ENCODE measurements around the gene BCO2. TPM values are rescaled to one million over a fixed set of nuclear protein-coding genes. Genes with fewer than 3 reads are reported as not detected.
A peak's percentile ranks its signal among the peaks of the same experiment; 100 is the strongest.
"Not testable (repeated sequence)": the region's sequence is repeated elsewhere in the genome, so short reads cannot be mapped to it uniquely, and the experiment has no call there.

BCO2 gene
- polyA plus RNA-seq, 1 donor from 2014 or later: 0.30 TPM

GRCh38 chr11:112161012-112161411 lies 14.3 kb upstream of the BCO2 start:
- Mint-ChIP-seq H3K9me3 (peaks cover 0 to 1% (median 0%) of the 10 kb centered on the region in 3 donors), H3K27me3 (peaks cover 11% of the 10 kb centered on the region), H3K4me1 (peaks cover 0 to 7% (median 0%) of the 10 kb centered on the region in 3 donors), H3K27ac (no peak overlapping the region), H3K4me3 (no peak overlapping the region), H3K36me3 (no peaks in the 10 kb centered on the region)

- not testable (repeated sequence) for H3K4me1 Mint-ChIP-seq, H3K9me3 Mint-ChIP-seq, H3K4me3 Mint-ChIP-seq, H3K36me3 Mint-ChIP-seq
- peak overlapping the region in 1 of 3 donors; percentile 69 for H3K27ac Mint-ChIP-seq
- H3K27me3 Mint-ChIP-seq: peaks cover 11% of the 10 kb centered on the region
Observed at GRCh38 chr11:112162200-112162599, 13.1 kb upstream of the BCO2 start.

- Mint-ChIP-seq H3K4me1 (peaks cover 0 to 7% (median 0%) of the 10 kb centered on the region in 3 donors), H3K27ac (peak overlapping the region in 1 of 3 donors; percentile 69), H3K9me3 (peaks cover 0 to 2% (median 1%) of the 10 kb centered on the region in 3 donors), H3K4me3 (peak overlapping the region in 1 of 4 donors; percentile 22), H3K36me3 (no peaks in the 10 kb centered on the region), H3K27me3 (peaks cover 15% of the 10 kb centered on the region)
Observed at GRCh38 chr11:112162761-112163546, 12.4 kb upstream of the BCO2 start.

GRCh38 chr11:112163875-112164685 lies 11.2 kb upstream of the BCO2 start, which contains the start of gene IL18:
IL18 (minus strand) TSS chr11:112164094; CDS start chr11:112155053, 9,041 bp downstream.
- Mint-ChIP-seq H3K9me3 (peaks cover 0 to 2% (median 1%) of the 10 kb centered on the region in 3 donors), H3K27ac (peak within 1 kb of the TSS in 1 of 3 donors; percentile 25), H3K4me3 (peak within 1 kb of the TSS in 3 of 4 donors; percentile 44 to 85 (median 44)), H3K4me1 (peaks cover 0 to 5% (median 0%) of the 10 kb centered on the region in 3 donors), H3K36me3 (no peaks in the 10 kb centered on the region), H3K27me3 (peaks cover 15% of the 10 kb centered on the region)

GRCh38 chr11:112165049-112165448 lies 10.3 kb upstream of the BCO2 start:
- Mint-ChIP-seq H3K9me3 (peaks cover 0 to 2% (median 1%) of the 10 kb centered on the region in 3 donors), H3K4me3 (no peak overlapping the region), H3K27ac (no peak overlapping the region), H3K4me1 (peaks cover 0 to 2% (median 0%) of the 10 kb centered on the region in 3 donors), H3K27me3 (peaks cover 15% of the 10 kb centered on the region), H3K36me3 (no peaks in the 10 kb centered on the region)

- Mint-ChIP-seq H3K4me3 (no peak overlapping the region), H3K9me3 (peaks cover 0 to 2% (median 1%) of the 10 kb centered on the region in 3 donors), H3K36me3 (no peaks in the 10 kb centered on the region), H3K27ac (no peak overlapping the region), H3K4me1 (peaks cover 0 to 2% (median 0%) of the 10 kb centered on the region in 3 donors), H3K27me3 (peaks cover 15% of the 10 kb centered on the region)
Observed at GRCh38 chr11:112166562-112166961, 8.8 kb upstream of the BCO2 start.

- H3K27me3 Mint-ChIP-seq: peaks cover 13% of the 10 kb centered on the region
- H3K4me1 Mint-ChIP-seq: peaks cover 0 to 2% (median 0%) of the 10 kb centered on the region in 3 donors
- no peaks in the 10 kb centered on the region for H3K36me3 Mint-ChIP-seq
- peaks cover 0 to 2% (median 0%) of the 10 kb centered on the region in 3 donors for H3K9me3 Mint-ChIP-seq
- H3K27ac Mint-ChIP-seq: no peak within 1 kb of the TSS
- H3K4me3 Mint-ChIP-seq: no peak within 1 kb of the TSS
Observed at GRCh38 chr11:112167145-112167544, 8.2 kb upstream of the BCO2 start, which contains the start of gene TEX12. TEX12 (plus strand) TSS chr11:112167372; CDS start chr11:112169269, 1,897 bp downstream.

- H3K36me3 Mint-ChIP-seq: peaks cover 2% of the 10 kb centered on the region
- peaks cover 7 to 10% (median 9%) of the 10 kb centered on the region in 3 donors for H3K4me1 Mint-ChIP-seq
- no peak overlapping the region for H3K4me3 Mint-ChIP-seq
- no peak overlapping the region for H3K27ac Mint-ChIP-seq
- peaks cover 7% of the 10 kb centered on the region for H3K27me3 Mint-ChIP-seq
- H3K9me3 Mint-ChIP-seq: no peaks in the 10 kb centered on the region
Observed at GRCh38 chr11:112172362-112172994, 2.8 kb upstream of the BCO2 start.

GRCh38 chr11:112173152-112173551 lies 2.2 kb upstream of the BCO2 start:
- H3K9me3 Mint-ChIP-seq: no peaks in the 10 kb centered on the region
- peaks cover 6% of the 10 kb centered on the region for H3K27me3 Mint-ChIP-seq
- peaks cover 2% of the 10 kb centered on the region for H3K36me3 Mint-ChIP-seq
- no peak overlapping the region for H3K27ac Mint-ChIP-seq
- H3K4me3 Mint-ChIP-seq: no peak overlapping the region
- H3K4me1 Mint-ChIP-seq: peaks cover 7 to 11% (median 10%) of the 10 kb centered on the region in 3 donors

GRCh38 chr11:112175599-112175952 lies 264 bp downstream of the BCO2 start:
- H3K27ac Mint-ChIP-seq: no peak overlapping the region
- H3K36me3 Mint-ChIP-seq: peaks cover 2% of the 10 kb centered on the region
- peaks cover 19 to 24% (median 22%) of the 10 kb centered on the region in 3 donors for H3K4me1 Mint-ChIP-seq
- peaks cover 6% of the 10 kb centered on the region for H3K27me3 Mint-ChIP-seq
- H3K9me3 Mint-ChIP-seq: no peaks in the 10 kb centered on the region
- H3K4me3 Mint-ChIP-seq: peak overlapping the region in 1 of 4 donors; percentile 46

GRCh38 chr11:112176077-112176476 lies 765 bp downstream of the BCO2 start:
- Mint-ChIP-seq H3K36me3 (peaks cover 2% of the 10 kb centered on the region), H3K4me1 (peaks cover 19 to 24% (median 22%) of the 10 kb centered on the region in 3 donors), H3K27ac (no peak overlapping the region), H3K27me3 (peaks cover 6% of the 10 kb centered on the region), H3K9me3 (no peaks in the 10 kb centered on the region), H3K4me3 (no peak overlapping the region)

GRCh38 chr11:112177589-112177988 lies 2.3 kb downstream of the BCO2 start:
- H3K27me3 Mint-ChIP-seq: peaks cover 6% of the 10 kb centered on the region
- H3K27ac Mint-ChIP-seq: no peak overlapping the region
- H3K4me1 Mint-ChIP-seq: peaks cover 21 to 25% (median 24%) of the 10 kb centered on the region in 3 donors
- no peak overlapping the region for H3K4me3 Mint-ChIP-seq
- no peaks in the 10 kb centered on the region for H3K9me3 Mint-ChIP-seq
- H3K36me3 Mint-ChIP-seq: peaks cover 2% of the 10 kb centered on the region

- peak overlapping the region in 1 of 3 donors; percentile 6 for H3K27ac Mint-ChIP-seq
- H3K4me1 Mint-ChIP-seq: peaks cover 28 to 32% (median 30%) of the 10 kb centered on the region in 3 donors
- no peaks in the 10 kb centered on the region for H3K9me3 Mint-ChIP-seq
- H3K36me3 Mint-ChIP-seq: peaks cover 2% of the 10 kb centered on the region
- H3K4me3 Mint-ChIP-seq: peak overlapping the region in 1 of 4 donors; percentile 14
- peaks cover 6% of the 10 kb centered on the region for H3K27me3 Mint-ChIP-seq
Observed at GRCh38 chr11:112178428-112178827, 3.1 kb downstream of the BCO2 start.

- Mint-ChIP-seq H3K9me3 (no peaks in the 10 kb centered on the region), H3K4me3 (peak overlapping the region in 1 of 4 donors; percentile 14), H3K4me1 (peaks cover 28 to 32% (median 30%) of the 10 kb centered on the region in 3 donors), H3K27me3 (peaks cover 6% of the 10 kb centered on the region), H3K36me3 (peaks cover under 1% of the 10 kb centered on the region), H3K27ac (peak overlapping the region in 1 of 3 donors; percentile 6)
Observed at GRCh38 chr11:112178936-112179335, 3.6 kb downstream of the BCO2 start.
